HepG2 (cell line): ENCODE results near the gene CDX1. TPM values are rescaled to one million over a fixed set of nuclear protein-coding genes. Genes with fewer than 3 reads are reported as not detected.

ENCODE experiments used
- ATAC-seq: fragments of 200-7000 bp; cut with Tn5 transposase; 3 replicates; pipeline ENCODE4 v1.9.1; 2020; ENCODE audit warnings: mild to moderate bottlenecking, moderate library complexity
- BruUV-seq: library from RNA; stranded (reverse); fragments of 400-500 nt; replicated peaks from 2 replicates; lab custom pipeline; 2021; lab: Mats Ljungman, UMichigan
- CTCF ChIA-PET: fragments of 300-600 bp; formaldehyde crosslinking; extraction: SDS; loops from one replicate; lab custom pipeline; 2021; ENCODE audit warnings: low total read pairs, inconsistent platforms, low intra/inter-chr PET ratio; lab: Yijun Ruan, JAX
- POLR2A ChIA-PET: fragments of 350-600 bp; sonication (Branson Sonifier 250); formaldehyde crosslinking; loops from one replicate; lab custom pipeline; 2020; ENCODE audit warnings: antibody characterized with exemption, inconsistent platforms; lab: Yijun Ruan, JAX
- DNase-seq: peaks from one replicate; pipeline ENCODE4 v3.0.0-alpha.2; 2015; ENCODE audit warnings: low spot score
- FAIRE-seq: peaks from 3 replicates; lab custom pipeline; 2011; peaks lifted over from hg19 to GRCh38; lab: Jason Lieb, UNC
- H2AFZ ChIP-seq: one replicate; pipeline ENCODE4 v1.6.1; 2011; ENCODE audit warnings: low read length, inconsistent platforms
- H3K27ac ChIP-seq: fragments of 300-600 bp; 3 replicates; pipeline ENCODE4 v1.8.0; 2011; ENCODE audit warnings: mixed run types, mild to moderate bottlenecking, mixed read lengths, low read length, inconsistent platforms; ENCODE audit not compliant: insufficient read depth; ENCODE audit errors: extremely low read length
- H3K27me3 ChIP-seq, 2 experiments: fragments of 200-600 bp in 1 of 2; 2 replicates in 1 of 2; 3 replicates in 1 of 2; pipeline versions ENCODE4 v1.6.0 to v1.8.0; 2011; ENCODE audit warnings: low read length in 2 of 2, mild to moderate bottlenecking in 2 of 2, moderate library complexity in 2 of 2, inconsistent platforms in 1 of 2; ENCODE audit not compliant: insufficient read depth in 2 of 2, control insufficient read depth in 1 of 2
- H3K36me3 ChIP-seq, 2 experiments: fragments of 200-600 bp in 1 of 2; replicated peaks in 1 of 2; 2 replicates in 1 of 2; 3 replicates in 1 of 2; pipeline versions ENCODE4 v1.5.1 to v1.8.0; 2011; ENCODE audit warnings: low read length in 2 of 2, inconsistent platforms in 1 of 2; ENCODE audit not compliant: insufficient read depth in 2 of 2, control insufficient read depth in 1 of 2
- H3K4me1 ChIP-seq: 2 replicates; pipeline ENCODE4 v1.5.1; 2012; ENCODE audit warnings: low read length, inconsistent platforms; ENCODE audit not compliant: insufficient read depth
- H3K4me2 ChIP-seq: 2 replicates; pipeline ENCODE4 v1.6.0; 2011; ENCODE audit warnings: low read depth, low read length, inconsistent platforms
- H3K4me3 ChIP-seq, 3 experiments: fragments of 200-600 bp in 1 of 3; sonication (generic), shearing (Covaris generic) in 1 of 3; replicated peaks in 1 of 3; 2 replicates each; pipeline ENCODE4 v1.5.1; 2011 to 2016; ENCODE audit warnings: low read length in 3 of 3, inconsistent platforms in 2 of 3, low read depth in 2 of 3, mild to moderate bottlenecking in 2 of 3, control low read depth in 1 of 3, mixed read lengths in 1 of 3; ENCODE audit not compliant: insufficient read depth in 1 of 3
- H3K79me2 ChIP-seq: one replicate; pipeline ENCODE4 v1.6.1; 2011; ENCODE audit warnings: low read length, inconsistent platforms; ENCODE audit not compliant: insufficient read depth
- H3K9ac ChIP-seq: 2 replicates; pipeline ENCODE4 v1.6.0; 2011; ENCODE audit warnings: mild to moderate bottlenecking, low read depth, low read length, inconsistent platforms; ENCODE audit not compliant: insufficient read depth
- H3K9me3 ChIP-seq: 2 replicates; pipeline ENCODE4 v1.5.1; 2012; ENCODE audit warnings: mild to moderate bottlenecking, low read length
- H4K20me1 ChIP-seq: 2 replicates; pipeline ENCODE4 v1.6.0; 2011; ENCODE audit warnings: inconsistent platforms, mild to moderate bottlenecking, low read length, moderate library complexity; ENCODE audit not compliant: insufficient read depth
- ISL2 ChIP-seq: sonication (generic); formaldehyde crosslinking; IDR thresholded peaks from 2 replicates; pipeline ENCODE4 v1.5.0; 2020; ENCODE audit warnings: missing genetic modification reagents
- KDM1A ChIP-seq: IDR thresholded peaks from 2 replicates; pipeline ENCODE4 v1.6.1; 2016; ENCODE audit warnings: missing compliant biosample characterization
- KDM5B ChIP-seq: sonication (generic); formaldehyde crosslinking; IDR thresholded peaks from 2 replicates; pipeline ENCODE4 v1.4.0; 2020; ENCODE audit warnings: missing genetic modification reagents, mild to moderate bottlenecking, borderline replicate concordance
- MXD1 ChIP-seq: sonication (generic); formaldehyde crosslinking; IDR thresholded peaks from 2 replicates; pipeline ENCODE4 v1.4.0; 2020; ENCODE audit warnings: mild to moderate bottlenecking, missing genetic modification reagents
- NR2F6 ChIP-seq, 2 experiments: IDR thresholded peaks; 2 replicates each; pipeline ENCODE4 v1.6.1; 2016; ENCODE audit warnings: antibody characterized with exemption in 1 of 2, mild to moderate bottlenecking in 1 of 2
- RFX3 ChIP-seq: IDR thresholded peaks from 2 replicates; pipeline ENCODE4 v1.6.1; 2016; ENCODE audit warnings: missing biosample characterization, missing genetic modification reagents
- THAP7 ChIP-seq: sonication (generic); formaldehyde crosslinking; IDR thresholded peaks from 2 replicates; pipeline ENCODE4 v1.8.1; 2023; ENCODE audit warnings: mild to moderate bottlenecking, missing genetic modification reagents
- XRCC5 ChIP-seq: fragments of 200-400 bp; formaldehyde crosslinking; optimal IDR thresholded peaks from 2 replicates; pipeline ENCODE3; 2017; ENCODE audit warnings: mild to moderate bottlenecking, low read length
- ZFP37 ChIP-seq: sonication (generic); formaldehyde crosslinking; IDR thresholded peaks from 2 replicates; pipeline ENCODE4 v1.4.0; 2020; ENCODE audit warnings: missing genetic modification reagents, borderline replicate concordance
- ZNF143 ChIP-seq: sonication (generic); formaldehyde crosslinking; IDR thresholded peaks from 2 replicates; pipeline ENCODE4 v1.4.0; 2020; ENCODE audit warnings: missing genetic modification reagents
- ZNF225 ChIP-seq: sonication (generic); formaldehyde crosslinking; IDR thresholded peaks from 2 replicates; pipeline ENCODE4 v1.4.0; 2020; ENCODE audit warnings: mild to moderate bottlenecking, missing genetic modification reagents
- ZNF230 ChIP-seq: sonication (generic); formaldehyde crosslinking; IDR thresholded peaks from 2 replicates; pipeline ENCODE4 v1.4.0; 2020; ENCODE audit warnings: mild to moderate bottlenecking, missing genetic modification reagents
- ZNF292 ChIP-seq: sonication (generic); formaldehyde crosslinking; IDR thresholded peaks from 2 replicates; pipeline ENCODE4 v1.8.1; 2022; ENCODE audit warnings: mild to moderate bottlenecking, low read depth, missing genetic modification reagents, borderline replicate concordance
- ZNF3 ChIP-seq: IDR thresholded peaks from 2 replicates; pipeline ENCODE4 v1.7.0; 2017; ENCODE audit warnings: inconsistent platforms
- ZNF574 ChIP-seq: sonication (generic); formaldehyde crosslinking; IDR thresholded peaks from 2 replicates; pipeline ENCODE4 v1.4.0; 2020; ENCODE audit warnings: missing genetic modification reagents
- ZNF7 ChIP-seq: IDR thresholded peaks from 2 replicates; pipeline ENCODE4 v1.6.1; 2016; ENCODE audit warnings: missing biosample characterization, missing genetic modification reagents
- ZNF704 ChIP-seq: sonication (generic); formaldehyde crosslinking; IDR thresholded peaks from 2 replicates; pipeline ENCODE4 v1.8.1; 2023; ENCODE audit warnings: mild to moderate bottlenecking, inconsistent platforms, moderate library complexity, missing genetic modification reagents, borderline replicate concordance
- ZNF775 ChIP-seq: sonication (generic); formaldehyde crosslinking; IDR thresholded peaks from 2 replicates; pipeline ENCODE4 v1.4.0; 2020; ENCODE audit warnings: missing genetic modification reagents, mild to moderate bottlenecking, moderate library complexity, borderline replicate concordance
- ZNF788 ChIP-seq: sonication (generic); formaldehyde crosslinking; IDR thresholded peaks from 2 replicates; pipeline ENCODE4 v1.5.0; 2020; ENCODE audit warnings: mild to moderate bottlenecking, missing genetic modification reagents, borderline replicate concordance
- ZNF841 ChIP-seq: sonication (generic); formaldehyde crosslinking; IDR thresholded peaks from 2 replicates; pipeline ENCODE4 v1.8.1; 2023; ENCODE audit warnings: missing genetic modification reagents, borderline replicate concordance
- WGBS: methylation state at CpG from one replicate; pipeline ENCODE4 v1.1.6; 2017; ENCODE audit warnings: low lambda C conversion rate; 5-methylcytosine and 5-hydroxymethylcytosine counted together
- in situ Hi-C: cut with HindIII; loops from 2 replicates; pipeline ENCODE4 v1.10.0; 2017; ENCODE audit warnings: low pct_unique_long_range_greater_than_20kb; ENCODE audit not compliant: extremely low pct_ligation_motif_present
- intact Hi-C: fragments of 100-400 bp; cut with micrococcal nuclease; formaldehyde crosslinking; loops from one replicate; pipeline ENCODE4 v1.10.0; 2022; ENCODE audit not compliant: unreplicated experiment
- polyA plus RNA-seq, 8 experiments: library from polyadenylated mRNA; depleted of rRNA in 3 of 8; stranded (reverse) in 7 of 8; unstranded in 1 of 8; fragments of >200 nt; fragmentation: Illumina TruSeq in 4 of 8; extraction: Trizol in 4 of 8; gene quantifications; 2 replicates each; pipeline versions ENCODE4 v1.2.1 to v1.2.3, GENCODE V29; 2011 to 2016; ENCODE audit warnings: low read depth in 4 of 8, missing spikeins in 1 of 8, mixed read lengths in 1 of 8; ENCODE audit not compliant: insufficient read depth in 1 of 8
- total RNA-seq, 5 experiments: library from RNA; depleted of rRNA; stranded (reverse); fragments of >200 nt; fragmentation: Illumina TruSeq; extraction: Trizol; gene quantifications; 2 replicates each; pipeline ENCODE4 v1.2.3, GENCODE V29; 2016; ENCODE audit warnings: low read depth in 1 of 5

The CDX1 gene
- total and polyA plus RNA-seq, 2 of the 13 experiments (the other 11 are each of a cell fraction or from before 2014, with no cell fraction given), result not detected

GRCh38 chr5:150217873-150218692 is 51.5 kb downstream of the CDX1 start:
- Histone ChIP-seq H3K36me3 (no peaks in the 10 kb centered on the region), H2AFZ (no peak overlapping the region), H3K4me3 (no peak overlapping the region), H3K9me3 (no peaks in the 10 kb centered on the region), H4K20me1 (no peaks in the 10 kb centered on the region), H3K9ac (no peak overlapping the region), H3K4me1 (peaks cover 18% of the 10 kb centered on the region), H3K4me2 (no peak overlapping the region), H3K27ac (no peak overlapping the region), H3K27me3 (peaks cover 3 to 59% of the 10 kb centered on the region in 2 experiments; a peak in 4 of 5 replicates), H3K79me2 (no peaks in the 10 kb centered on the region)
- ATAC-seq, result peak; percentile 91
- BruUV-seq, result no TSS peak
- in situ Hi-C loops, result loop anchor here (5.0 kb wide), 2 partner anchors 56 to 91 kb away; no protein-coding TSS in a partner anchor
- DNase-seq, result peak; percentile 72
- ChIA-PET CTCF (interaction anchor here (0.6 to 4.3 kb wide), 5 partner anchors 43 to 388 kb away, joined by 3 to 62 read pairs (median 8); no protein-coding TSS in a partner anchor), POLR2A (no interaction called here)
- intact Hi-C loops, result loop anchor here (1.0 kb wide), 5 partner anchors 43 to 173 kb away; no protein-coding TSS in a partner anchor
- peak; percentile 94 for FAIRE-seq
- 3% methylated on average over 10 of the region's 10 CpGs for WGBS
- no peak for TF ChIP-seq ZNF788 (CRISPR knock-in tag)
- TF ChIP-seq ZNF704 (CRISPR knock-in tag), result no peak
- no peak for TF ChIP-seq ZNF230
- TF ChIP-seq ISL2 (CRISPR knock-in tag), result no peak
- TF ChIP-seq KDM5B (CRISPR knock-in tag), result 0 out of 2 replicates have a peak, but pooled peaks have one; percentile 28
- TF ChIP-seq ZNF292, result no peak
- TF ChIP-seq KDM1A (CRISPR knock-in tag), result no peak
- no peak for TF ChIP-seq ZNF775 (CRISPR knock-in tag)
- no peak for TF ChIP-seq THAP7 (CRISPR knock-in tag)
- TF ChIP-seq ZFP37 (CRISPR knock-in tag), result no peak
- no peak for TF ChIP-seq ZNF143 (CRISPR knock-in tag)
- TF ChIP-seq ZNF3, result no peak
- no peak for TF ChIP-seq ZNF225
- no peak for TF ChIP-seq MXD1
- TF ChIP-seq RFX3 (CRISPR knock-in tag), result no peak
- TF ChIP-seq ZNF7, result no peak
- TF ChIP-seq ZNF574 (CRISPR knock-in tag), result no peak
- TF ChIP-seq XRCC5, result peak; percentile 14
- TF ChIP-seq NR2F6 (IDR thresholded peaks at IDR 0.05), result peak; percentile 20; the same call in 1 of the 2 replicates
- peak; percentile 62; the same call in 1 of the 2 replicates for TF ChIP-seq NR2F6 (CRISPR knock-in tag; IDR thresholded peaks at IDR 0.05)
- no peak for TF ChIP-seq ZNF841 (CRISPR knock-in tag)
